Caco-2 (cell line): ENCODE data around the gene FAM3A. TPM values are rescaled to one million over a fixed set of nuclear protein-coding genes. Genes with fewer than 3 reads are reported as not detected.

Experiments used
- BruUV-seq: library from RNA; stranded (reverse); fragments of 400-500 nt; replicated peaks from 2 replicates; lab custom pipeline; 2021; lab: Mats Ljungman, UMichigan
- CTCF ChIA-PET: fragments of 300-600 bp; sonication (Branson Sonifier 250); formaldehyde crosslinking; loops from one replicate; lab custom pipeline; 2022; ENCODE audit warnings: antibody characterized with exemption; lab: Charles Lee
- POLR2A ChIA-PET: fragments of 300-600 bp; sonication (Branson Sonifier 250); formaldehyde crosslinking; loops from one replicate; lab custom pipeline; 2022; ENCODE audit warnings: antibody characterized with exemption; lab: Charles Lee
- DNase-seq, 2 experiments: peaks; one replicate each; pipeline versions ENCODE4 v3.0.0 to v3.0.0-alpha.2; 2020 to 2022
- H3K27me3 ChIP-seq: replicated peaks from 2 replicates; pipeline ENCODE4 v1.6.0; 2011; ENCODE audit warnings: low read length; ENCODE audit not compliant: control insufficient read depth, insufficient read depth
- H3K36me3 ChIP-seq: 2 replicates; pipeline ENCODE4 v1.5.1; 2011; ENCODE audit warnings: low read length; ENCODE audit not compliant: control insufficient read depth, insufficient read depth
- H3K4me1 ChIP-seq: fragments of 250-450 bp; sonication (Bioruptor Pico); 2 replicates; pipeline ENCODE4 v1.5.1; 2020; ENCODE audit warnings: mild to moderate bottlenecking
- H3K4me3 ChIP-seq: 2 replicates; pipeline ENCODE4 v1.5.1; 2011; ENCODE audit warnings: low read depth, mild to moderate bottlenecking, control low read depth, low read length
- H3K9me3 ChIP-seq: fragments of 250-450 bp; sonication (Bioruptor Pico); 2 replicates; pipeline ENCODE4 v1.5.1; 2020; ENCODE audit warnings: mild to moderate bottlenecking, moderate library complexity
- H3K27ac Mint-ChIP-seq: one replicate; pipeline ENCODE4 v1.8.0; 2022; ENCODE audit warnings: mixed read lengths; ENCODE audit not compliant: unreplicated experiment
- H3K27me3 Mint-ChIP-seq: one replicate; pipeline ENCODE4 v1.8.0; 2022; ENCODE audit warnings: mixed read lengths; ENCODE audit not compliant: insufficient read depth, unreplicated experiment
- H3K36me3 Mint-ChIP-seq: one replicate; pipeline ENCODE4 v1.8.0; 2022; ENCODE audit warnings: mild to moderate bottlenecking, mixed read lengths; ENCODE audit not compliant: insufficient read depth, unreplicated experiment
- H3K4me1 Mint-ChIP-seq: one replicate; pipeline ENCODE4 v1.8.0; 2022; ENCODE audit warnings: low read depth, mixed read lengths; ENCODE audit not compliant: unreplicated experiment
- H3K4me3 Mint-ChIP-seq: one replicate; pipeline ENCODE4 v1.8.0; 2022; ENCODE audit warnings: mild to moderate bottlenecking, moderate library complexity, mixed read lengths; ENCODE audit not compliant: unreplicated experiment
- H3K9me3 Mint-ChIP-seq: one replicate; pipeline ENCODE4 v1.8.0; 2022; ENCODE audit warnings: mixed read lengths; ENCODE audit not compliant: unreplicated experiment
- CTCF ChIP-seq, 2 experiments: fragments of 200-600 bp in 1 of 2; IDR thresholded peaks; 1 replicate in 1 of 2; 2 replicates in 1 of 2; pipeline versions ENCODE4 v1.5.1 to v1.8.0; 2011 to 2022; ENCODE audit warnings: antibody characterized with exemption in 1 of 2, control low read depth in 1 of 2, inconsistent platforms in 1 of 2, low read depth in 1 of 2, low read length in 1 of 2, mild to moderate bottlenecking in 1 of 2, moderate library complexity in 1 of 2; ENCODE audit not compliant: insufficient read depth in 1 of 2, severe bottlenecking in 1 of 2, unreplicated experiment in 1 of 2
- intact Hi-C: fragments of 100-400 bp; cut with micrococcal nuclease; formaldehyde crosslinking; loops from one replicate; pipeline ENCODE4 v1.10.0; 2022; ENCODE audit not compliant: unreplicated experiment
- total RNA-seq: library from RNA; stranded (reverse); gene quantifications from 2 replicates; pipeline ENCODE4 v1.2.3, GENCODE V29; 2022

The FAM3A gene
- total RNA-seq, 1 experiment from 2014 or later, result 27.3 TPM

- Mint-ChIP-seq H3K27me3 (no peaks in the 10 kb centered on the region), H3K9me3 (no peaks in the 10 kb centered on the region), H3K27ac (no peak overlapping the region), H3K4me3 (no peak overlapping the region), H3K36me3 (peaks cover 10% of the 10 kb centered on the region), H3K4me1 (no peaks in the 10 kb centered on the region)
- Histone ChIP-seq H3K4me1 (no peaks in the 10 kb centered on the region), H3K36me3 (no peaks in the 10 kb centered on the region), H3K4me3 (no peak overlapping the region), H3K9me3 (no peaks in the 10 kb centered on the region), H3K27me3 (no peaks in the 10 kb centered on the region)
- no peak for DNase-seq
- no peak for TF ChIP-seq CTCF (IDR thresholded peaks at IDR 0.05; ENCODE audit: insufficient read depth in 1 of 2, low read depth in 1 of 2, low read length in 1 of 2, severe bottlenecking in 1 of 2, unreplicated experiment in 1 of 2)
- POLR2A ChIA-PET, result no interaction called here
- no TSS peak for BruUV-seq
- intact Hi-C loops, result no loop called here
- CTCF ChIA-PET, result no interaction called here
These were observed 50.4 kb downstream of the FAM3A start for GRCh38 chrX:154465601-154466000.

DNA sequence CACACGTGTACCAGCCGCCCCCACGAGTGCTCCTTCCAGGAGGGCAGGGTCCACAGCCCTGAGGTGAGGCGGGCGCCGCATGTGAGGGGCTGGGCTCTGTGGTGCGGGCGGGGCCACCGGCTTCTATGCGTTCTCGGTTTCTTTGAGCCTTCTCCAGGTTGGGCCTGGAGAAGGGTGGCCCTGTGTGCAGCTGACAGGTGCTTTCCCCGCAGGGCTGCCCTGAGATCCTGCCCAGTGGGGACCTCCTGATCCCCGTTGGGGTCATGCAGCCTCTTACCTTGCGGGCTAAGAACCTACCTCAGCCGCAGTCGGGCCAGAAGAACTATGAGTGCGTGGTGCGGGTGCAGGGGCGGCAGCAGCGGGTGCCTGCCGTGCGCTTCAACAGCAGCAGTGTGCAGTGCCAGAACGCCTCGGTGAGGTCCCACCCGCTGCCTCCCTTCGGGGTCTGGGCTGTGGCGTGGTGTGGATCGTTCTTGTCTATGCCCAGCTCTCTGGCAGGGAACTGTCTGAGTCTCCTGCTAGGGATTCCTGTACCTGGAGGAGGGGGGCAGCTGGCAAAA, 51.1 kb downstream of the FAM3A start:
- Mint-ChIP-seq H3K36me3 (peaks cover 16% of the 10 kb centered on the region), H3K27me3 (no peaks in the 10 kb centered on the region), H3K27ac (no peak overlapping the region), H3K9me3 (no peaks in the 10 kb centered on the region), H3K4me1 (no peaks in the 10 kb centered on the region), H3K4me3 (no peak overlapping the region)
- no peak for TF ChIP-seq CTCF (IDR thresholded peaks at IDR 0.05; ENCODE audit: insufficient read depth in 1 of 2, low read depth in 1 of 2, low read length in 1 of 2, severe bottlenecking in 1 of 2, unreplicated experiment in 1 of 2)
- DNase-seq, result no peak
- no peak overlapping the region for H3K4me3 ChIP-seq
- intact Hi-C loops, result no loop called here
- ChIA-PET POLR2A (no interaction called here), CTCF (no interaction called here)
- H3K4me1 ChIP-seq, result no peaks in the 10 kb centered on the region
- no peaks in the 10 kb centered on the region for H3K27me3 ChIP-seq
- no peaks in the 10 kb centered on the region for H3K36me3 ChIP-seq
- H3K9me3 ChIP-seq, result no peaks in the 10 kb centered on the region
- BruUV-seq, result no TSS peak

DNA sequence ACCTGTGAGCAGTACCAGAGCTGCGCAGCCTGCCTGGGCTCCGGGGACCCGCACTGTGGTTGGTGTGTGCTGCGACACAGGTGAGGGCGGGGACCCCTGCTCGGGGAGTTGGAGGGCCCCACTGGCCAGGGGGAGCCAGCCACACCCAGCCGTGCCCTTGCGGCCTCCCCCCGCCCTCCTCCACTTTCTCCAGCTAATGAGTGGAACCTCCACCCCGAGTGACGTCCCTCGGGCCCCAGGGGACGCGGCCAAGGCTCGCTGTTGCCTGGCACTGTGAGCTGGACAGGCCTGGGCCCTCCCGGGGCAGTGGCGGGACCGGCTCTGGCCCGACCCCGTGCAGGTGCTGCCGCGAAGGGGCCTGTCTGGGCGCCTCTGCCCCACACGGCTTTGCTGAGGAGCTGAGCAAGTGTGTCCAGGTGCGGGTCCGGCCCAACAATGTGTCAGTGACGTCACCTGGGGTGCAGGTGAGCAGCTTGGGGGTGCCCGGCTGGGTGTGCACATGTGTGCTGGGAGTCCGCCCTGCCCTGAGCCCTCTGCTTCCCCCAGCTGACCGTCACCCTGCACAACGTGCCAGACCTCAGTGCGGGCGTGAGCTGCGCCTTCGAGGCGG, 52.3 kb downstream of the FAM3A start:
- Mint-ChIP-seq H3K9me3 (no peaks in the 10 kb centered on the region), H3K27me3 (no peaks in the 10 kb centered on the region), H3K36me3 (peaks cover 16% of the 10 kb centered on the region), H3K27ac (no peak overlapping the region), H3K4me3 (no peak overlapping the region), H3K4me1 (no peaks in the 10 kb centered on the region)
- POLR2A ChIA-PET, result no interaction called here
- CTCF ChIA-PET, result no interaction called here
- no peak for TF ChIP-seq CTCF (IDR thresholded peaks at IDR 0.05; ENCODE audit: insufficient read depth in 1 of 2, low read depth in 1 of 2, low read length in 1 of 2, severe bottlenecking in 1 of 2, unreplicated experiment in 1 of 2)
- Histone ChIP-seq H3K9me3 (no peaks in the 10 kb centered on the region), H3K36me3 (no peaks in the 10 kb centered on the region), H3K4me1 (no peaks in the 10 kb centered on the region), H3K27me3 (no peaks in the 10 kb centered on the region), H3K4me3 (no peak overlapping the region)
- intact Hi-C loops, result no loop called here
- no peak for DNase-seq
- no TSS peak for BruUV-seq
